OCI-LY7 (cell line): ENCODE results near the gene SLC35E2B. TPM values are rescaled to one million over a fixed set of nuclear protein-coding genes. Genes with fewer than 3 reads are reported as not detected.

ENCODE experiments used
- BruUV-seq: library from RNA; stranded (reverse); fragments of 400-500 nt; replicated peaks from 2 replicates; lab custom pipeline; 2021; lab: Mats Ljungman, UMichigan
- CTCF ChIA-PET: fragments of 300-600 bp; sonication (Branson Sonifier 250); formaldehyde crosslinking; loops from one replicate; lab custom pipeline; 2022; ENCODE audit warnings: antibody characterized with exemption; ENCODE audit not compliant: unreplicated experiment; lab: Charles Lee
- POLR2A ChIA-PET: fragments of 300-600 bp; sonication (Branson Sonifier 250); formaldehyde crosslinking; loops from one replicate; lab custom pipeline; 2022; ENCODE audit warnings: antibody characterized with exemption; lab: Charles Lee
- DNase-seq: peaks from one replicate; pipeline ENCODE4 v3.0.0-alpha.2; 2015; ENCODE audit warnings: low spot score
- H2AFZ ChIP-seq: fragments of 200-600 bp; sonication (generic), shearing (Covaris generic); 2 replicates; pipeline ENCODE4 v1.6.1; 2014; ENCODE audit warnings: mild to moderate bottlenecking, antibody characterized with exemption, low read length, moderate library complexity
- H3K27ac ChIP-seq: fragments of 200-600 bp; sonication (generic); 2 replicates; pipeline ENCODE4 v1.5.1; 2014; ENCODE audit warnings: mixed run types, low read depth, mild to moderate bottlenecking, moderate library complexity, low read length, inconsistent platforms; ENCODE audit not compliant: poor library complexity, severe bottlenecking
- H3K36me3 ChIP-seq: fragments of 200-600 bp; sonication (generic); 2 replicates; pipeline ENCODE4 v1.6.1; 2014; ENCODE audit warnings: mild to moderate bottlenecking, antibody characterized with exemption, low read length, moderate library complexity, mixed read lengths; ENCODE audit not compliant: insufficient read depth
- H3K4me1 ChIP-seq: fragments of 200-600 bp; sonication (generic); 2 replicates; pipeline ENCODE4 v1.5.1; 2014; ENCODE audit warnings: mild to moderate bottlenecking, low read length; ENCODE audit not compliant: insufficient read depth, poor library complexity, severe bottlenecking
- H3K4me2 ChIP-seq: fragments of 200-600 bp; sonication (generic); 2 replicates; pipeline ENCODE4 v1.6.1; 2014; ENCODE audit warnings: mild to moderate bottlenecking, low read length
- H3K4me3 ChIP-seq: fragments of 200-600 bp; sonication (generic); 2 replicates; pipeline ENCODE4 v1.5.1; 2014; ENCODE audit warnings: mild to moderate bottlenecking, low read depth, low read length; ENCODE audit not compliant: poor library complexity, severe bottlenecking
- H3K79me2 ChIP-seq: fragments of 200-600 bp; sonication (generic); 2 replicates; pipeline ENCODE4 v1.6.1; 2016; ENCODE audit warnings: low read depth, mild to moderate bottlenecking, low read length, moderate library complexity, mixed read lengths; ENCODE audit not compliant: insufficient read depth
- H3K9me2 ChIP-seq: fragments of 200-600 bp; sonication (generic); 2 replicates; pipeline ENCODE4 v1.6.1; 2016; ENCODE audit warnings: mild to moderate bottlenecking, low read length, mixed read lengths; ENCODE audit not compliant: insufficient read depth
- H3K9me3 ChIP-seq: fragments of 200-600 bp; sonication (generic); 2 replicates; pipeline ENCODE4 v1.6.1; 2014; ENCODE audit warnings: mild to moderate bottlenecking, mixed run types, low read length, mixed read lengths
- H4K20me1 ChIP-seq: fragments of 200-600 bp; sonication (generic); 2 replicates; pipeline ENCODE4 v1.6.1; 2014; ENCODE audit warnings: mild to moderate bottlenecking, antibody characterized with exemption, low read length, moderate library complexity, mixed read lengths; ENCODE audit not compliant: insufficient read depth
- EZH2phosphoT487 ChIP-seq: fragments of 200-600 bp; sonication (generic); IDR thresholded peaks from 2 replicates; pipeline ENCODE4 v1.6.1; 2018; ENCODE audit warnings: low read depth, borderline replicate concordance, mild to moderate bottlenecking, mixed run types, antibody characterized with exemption, low read length, moderate library complexity, mixed read lengths
- intact Hi-C: fragments of 100-400 bp; cut with micrococcal nuclease; formaldehyde crosslinking; loops from one replicate; pipeline ENCODE4 v1.10.0; 2022; ENCODE audit not compliant: unreplicated experiment
- total RNA-seq, 2 experiments: library from RNA; depleted of rRNA in 1 of 2; stranded (reverse); fragments of >200 nt in 1 of 2; shearing (Covaris generic) in 1 of 2; gene quantifications; 2 replicates each; pipeline ENCODE4 v1.2.3, GENCODE V29; 2014 to 2022
- TF ChIP-seq, protein P1 (sequence below): fragments of 200-600 bp; sonication (generic); conservative IDR thresholded peaks from 2 replicates; pipeline ENCODE4 v1.5.1; 2014; ENCODE audit warnings: mild to moderate bottlenecking, antibody characterized with exemption, low read length, moderate library complexity, mixed read lengths

Gene SLC35E2B
- total RNA-seq, 2 experiments from 2014 or later: 26.6 to 58.9 TPM

GRCh38 chr1:1612104-1612400 lies 80.5 kb downstream of the SLC35E2B start:
- H3K4me2 ChIP-seq: no peak overlapping the region
- H3K4me3 ChIP-seq: no peak overlapping the region
- H3K79me2 ChIP-seq: peaks cover 14% of the 10 kb centered on the region; the same call in 1 of the 2 replicates
- no peaks in the 10 kb centered on the region for H4K20me1 ChIP-seq
- no peak overlapping the region for H2AFZ ChIP-seq
- H3K27ac ChIP-seq: no peak overlapping the region
- intact Hi-C loops: no loop called here
- ChIA-PET CTCF (no interaction called here), POLR2A (no interaction called here)
- H3K9me2 ChIP-seq: no peaks in the 10 kb centered on the region
- no peaks in the 10 kb centered on the region for H3K9me3 ChIP-seq
- TF ChIP-seq EZH2phosphoT487: no peak
- TF ChIP-seq, protein P1, sequence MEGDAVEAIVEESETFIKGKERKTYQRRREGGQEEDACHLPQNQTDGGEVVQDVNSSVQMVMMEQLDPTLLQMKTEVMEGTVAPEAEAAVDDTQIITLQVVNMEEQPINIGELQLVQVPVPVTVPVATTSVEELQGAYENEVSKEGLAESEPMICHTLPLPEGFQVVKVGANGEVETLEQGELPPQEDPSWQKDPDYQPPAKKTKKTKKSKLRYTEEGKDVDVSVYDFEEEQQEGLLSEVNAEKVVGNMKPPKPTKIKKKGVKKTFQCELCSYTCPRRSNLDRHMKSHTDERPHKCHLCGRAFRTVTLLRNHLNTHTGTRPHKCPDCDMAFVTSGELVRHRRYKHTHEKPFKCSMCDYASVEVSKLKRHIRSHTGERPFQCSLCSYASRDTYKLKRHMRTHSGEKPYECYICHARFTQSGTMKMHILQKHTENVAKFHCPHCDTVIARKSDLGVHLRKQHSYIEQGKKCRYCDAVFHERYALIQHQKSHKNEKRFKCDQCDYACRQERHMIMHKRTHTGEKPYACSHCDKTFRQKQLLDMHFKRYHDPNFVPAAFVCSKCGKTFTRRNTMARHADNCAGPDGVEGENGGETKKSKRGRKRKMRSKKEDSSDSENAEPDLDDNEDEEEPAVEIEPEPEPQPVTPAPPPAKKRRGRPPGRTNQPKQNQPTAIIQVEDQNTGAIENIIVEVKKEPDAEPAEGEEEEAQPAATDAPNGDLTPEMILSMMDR: no peak
- H3K36me3 ChIP-seq: no peaks in the 10 kb centered on the region
- H3K4me1 ChIP-seq: peaks cover 39% of the 10 kb centered on the region
- no TSS peak for BruUV-seq
- no peak for DNase-seq

- DNase-seq: no peak
- Histone ChIP-seq H3K4me3 (no peak overlapping the region), H3K79me2 (peaks cover 14% of the 10 kb centered on the region; the same call in 1 of the 2 replicates), H3K9me2 (no peaks in the 10 kb centered on the region), H3K9me3 (no peaks in the 10 kb centered on the region), H2AFZ (no peak overlapping the region), H3K27ac (no peak overlapping the region), H3K36me3 (no peaks in the 10 kb centered on the region), H3K4me2 (no peak overlapping the region), H3K4me1 (peaks cover 38% of the 10 kb centered on the region), H4K20me1 (no peaks in the 10 kb centered on the region)
- intact Hi-C loops: no loop called here
- POLR2A ChIA-PET: no interaction called here
- CTCF ChIA-PET: interaction anchor here (0.5 kb wide), 1 partner anchor 458 kb away, joined by 3 read pairs; no protein-coding TSS in a partner anchor
- no TSS peak for BruUV-seq
- TF ChIP-seq EZH2phosphoT487: no peak
- TF ChIP-seq, protein P1: no peak
These were observed 81.8 kb downstream of the SLC35E2B start for GRCh38 chr1:1610796-1611195.

DNA sequence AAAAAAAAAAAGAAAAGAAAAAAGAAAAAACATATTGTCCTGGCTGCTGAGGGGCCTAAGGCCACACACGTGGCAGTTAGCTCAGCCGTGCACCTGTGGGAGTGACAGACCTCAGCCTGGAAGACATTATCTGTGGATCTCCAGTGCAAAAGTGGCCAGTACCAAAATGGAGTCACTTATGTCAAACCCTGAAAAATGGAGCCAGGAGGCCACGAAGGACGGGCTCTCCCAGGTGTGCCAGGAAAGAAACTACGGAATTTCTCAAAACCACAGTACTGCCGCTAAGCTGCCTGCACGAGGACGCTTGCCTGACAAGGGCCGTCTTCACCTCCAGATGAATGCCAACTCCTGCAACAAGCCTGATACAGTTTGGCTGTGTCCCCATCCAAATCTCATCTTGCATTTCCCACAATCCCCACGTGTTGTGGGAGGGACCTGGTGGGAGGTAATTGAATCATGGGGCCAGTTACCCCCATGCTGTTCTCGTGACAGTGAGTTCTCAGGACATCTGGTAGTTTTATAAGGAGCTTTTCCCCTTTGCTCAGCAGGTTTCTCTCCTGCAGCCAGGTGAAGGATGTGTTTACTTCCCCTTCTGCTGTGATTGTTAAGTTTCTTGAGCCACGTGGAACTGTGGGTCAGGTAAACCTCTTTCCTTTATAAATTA lies 82.6 kb downstream of the SLC35E2B start:
- H4K20me1 ChIP-seq: no peaks in the 10 kb centered on the region
- H3K4me3 ChIP-seq: no peak overlapping the region
- H3K4me1 ChIP-seq: peaks cover 38% of the 10 kb centered on the region
- POLR2A ChIA-PET: no interaction called here
- H3K9me2 ChIP-seq: no peaks in the 10 kb centered on the region
- no peak overlapping the region; the same call in 1 of the 2 replicates for H3K4me2 ChIP-seq
- no peak overlapping the region for H2AFZ ChIP-seq
- peaks cover 13% of the 10 kb centered on the region; the same call in 1 of the 2 replicates for H3K79me2 ChIP-seq
- no peak overlapping the region for H3K27ac ChIP-seq
- TF ChIP-seq EZH2phosphoT487: no peak
- TF ChIP-seq, protein P1: no peak
- H3K36me3 ChIP-seq: no peaks in the 10 kb centered on the region
- BruUV-seq: no TSS peak
- no peak for DNase-seq
- intact Hi-C loops: no loop called here
- H3K9me3 ChIP-seq: no peaks in the 10 kb centered on the region
- CTCF ChIA-PET: interaction anchor here (0.5 kb wide), 1 partner anchor 457 kb away, joined by 3 read pairs; no protein-coding TSS in a partner anchor
